GM21737 (cell line): Measurements from ENCODE around the gene LRP11.
A peak's percentile ranks its signal among the peaks of the same experiment; 100 is the strongest.
"Not testable (repeated sequence)": the region's sequence is repeated elsewhere in the genome, so short reads cannot be mapped to it uniquely, and the experiment has no call there.

Experiments
- ATAC-seq: cut with Tn5 transposase; IDR thresholded peaks from one replicate; pipeline ENCODE4 v1.9.1; 2021; ENCODE audit warnings: mild to moderate bottlenecking, moderate library complexity; ENCODE audit not compliant: unreplicated experiment

Gene LRP11

DNA sequence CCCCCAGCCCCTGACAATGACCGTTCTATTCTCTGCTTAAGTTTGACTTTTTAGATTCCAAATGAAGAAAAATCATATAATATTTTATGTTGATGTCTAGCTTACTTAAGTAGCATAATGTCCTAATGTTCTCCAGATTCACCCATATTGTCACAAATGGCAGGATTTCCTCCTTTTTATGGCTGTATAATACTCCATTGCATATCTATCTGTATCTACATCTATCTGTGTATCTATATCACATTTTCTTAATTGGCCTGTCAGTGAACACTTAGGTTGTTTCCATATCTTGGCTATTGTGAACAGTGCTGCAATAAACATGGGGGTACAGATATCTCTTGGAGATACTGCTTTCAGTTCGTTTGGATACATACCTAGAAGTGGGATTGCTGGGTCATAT lies 7.0 kb upstream of the LRP11 start:
- ATAC-seq = no peak

DNA sequence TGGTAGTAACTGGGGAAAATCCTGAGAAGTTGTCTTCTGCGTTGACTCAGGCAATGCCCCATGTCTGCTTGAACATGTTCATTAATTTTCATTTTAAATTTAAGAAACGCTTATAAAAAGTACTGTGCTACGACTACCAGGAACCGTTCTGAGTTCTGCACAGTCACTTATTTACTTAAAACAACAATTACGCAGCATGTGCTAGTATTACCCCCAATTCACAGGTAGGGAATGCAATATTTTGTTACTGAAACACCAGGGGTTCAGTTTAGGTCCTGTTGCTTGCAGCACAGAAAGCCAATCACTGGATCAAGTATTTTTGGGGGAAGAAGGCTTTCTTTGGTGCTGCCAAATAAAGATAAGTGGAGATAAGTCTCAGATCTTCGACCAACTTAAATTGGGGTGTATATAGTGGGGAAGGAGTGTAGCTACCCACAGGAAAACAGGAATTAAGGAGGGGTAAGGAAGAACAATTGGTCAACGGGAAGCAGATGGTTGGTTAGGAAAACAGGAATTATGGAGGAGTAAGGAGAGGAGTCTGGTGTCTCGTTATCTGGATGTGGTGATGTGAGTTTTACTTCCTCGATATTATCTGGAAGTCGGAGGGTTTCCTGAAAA lies 5.2 kb upstream of the LRP11 start:
- ATAC-seq = no peak

DNA sequence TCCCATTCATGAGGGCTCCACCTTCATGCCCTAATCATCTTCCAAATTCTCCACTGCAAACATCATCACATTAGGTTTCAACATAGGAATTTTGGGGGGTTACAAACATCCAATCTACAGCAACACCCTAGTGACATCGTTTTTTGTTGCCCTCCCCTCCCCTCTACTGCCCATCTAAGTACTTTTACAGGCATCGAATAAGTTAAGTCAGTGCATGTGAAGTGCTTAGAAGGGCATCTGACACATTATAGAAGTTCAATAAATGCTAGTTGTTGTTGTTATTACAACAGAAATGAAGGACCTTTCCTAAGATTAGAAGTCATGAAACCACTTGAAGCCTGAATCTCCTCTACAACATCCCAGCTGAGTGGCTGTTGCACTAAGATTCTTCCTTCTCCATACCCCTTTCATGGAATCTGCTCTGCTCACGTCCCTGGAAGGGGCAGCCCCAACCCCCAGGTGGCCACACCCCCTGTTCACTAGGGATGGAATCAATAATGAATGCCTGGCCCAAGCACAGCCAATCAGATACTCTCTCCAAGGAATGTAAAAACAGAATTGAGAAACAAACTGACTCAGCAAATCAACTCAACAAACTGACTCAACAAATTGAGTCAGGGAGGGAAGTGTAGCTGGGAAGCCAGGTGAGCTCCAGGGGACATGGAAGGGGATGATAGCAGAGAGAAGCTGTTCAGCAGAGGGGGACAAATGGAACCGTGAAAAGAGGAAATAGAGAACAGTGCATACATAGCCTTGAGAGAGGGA lies 3.9 kb upstream of the LRP11 start:
- no peak for ATAC-seq

DNA sequence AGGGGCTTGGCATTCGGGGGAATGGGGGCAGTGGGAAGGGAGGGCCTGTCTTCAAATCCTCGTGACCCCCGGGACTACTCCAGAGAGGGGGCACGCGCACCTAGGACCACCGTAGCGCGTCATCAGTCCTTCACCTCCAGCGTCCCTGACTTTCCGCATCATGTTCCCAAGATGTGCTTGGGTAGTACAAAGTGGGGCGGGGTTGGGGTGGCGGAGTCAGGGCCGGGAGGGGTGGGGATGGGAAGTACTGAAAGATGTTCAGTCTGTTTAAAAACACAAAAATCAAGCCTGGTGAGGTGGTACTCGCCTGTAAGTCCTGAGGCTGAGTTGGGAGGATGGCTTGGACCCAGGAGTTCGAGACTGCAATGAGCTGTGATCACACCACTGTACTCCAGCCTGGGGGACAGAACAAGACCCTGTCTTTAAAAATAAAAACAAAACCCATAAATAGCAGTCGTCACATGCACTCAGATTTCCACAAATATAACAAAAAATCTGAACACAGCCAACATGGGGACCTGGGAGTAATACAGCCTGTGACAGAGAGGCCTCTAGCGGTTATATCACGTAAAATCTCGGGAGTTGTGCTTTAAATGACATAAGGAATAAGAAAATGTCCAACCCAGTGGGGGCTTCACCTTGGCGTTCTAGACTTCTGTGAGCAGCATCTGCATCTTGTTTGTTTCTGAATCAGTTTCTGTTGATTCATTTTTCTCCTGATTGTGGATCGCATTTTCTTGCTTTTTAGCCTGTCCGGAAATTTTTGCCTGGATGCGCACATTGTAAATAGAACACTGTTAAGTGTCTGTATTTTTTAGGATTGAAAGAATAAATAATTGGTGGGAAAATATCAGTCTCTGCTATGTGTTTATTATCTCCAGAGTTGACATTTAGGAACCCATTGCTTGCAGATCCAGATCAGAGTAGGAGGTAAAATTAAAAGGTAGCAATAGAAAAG lies 698 bp upstream of the LRP11 start:
- no peak for ATAC-seq

DNA sequence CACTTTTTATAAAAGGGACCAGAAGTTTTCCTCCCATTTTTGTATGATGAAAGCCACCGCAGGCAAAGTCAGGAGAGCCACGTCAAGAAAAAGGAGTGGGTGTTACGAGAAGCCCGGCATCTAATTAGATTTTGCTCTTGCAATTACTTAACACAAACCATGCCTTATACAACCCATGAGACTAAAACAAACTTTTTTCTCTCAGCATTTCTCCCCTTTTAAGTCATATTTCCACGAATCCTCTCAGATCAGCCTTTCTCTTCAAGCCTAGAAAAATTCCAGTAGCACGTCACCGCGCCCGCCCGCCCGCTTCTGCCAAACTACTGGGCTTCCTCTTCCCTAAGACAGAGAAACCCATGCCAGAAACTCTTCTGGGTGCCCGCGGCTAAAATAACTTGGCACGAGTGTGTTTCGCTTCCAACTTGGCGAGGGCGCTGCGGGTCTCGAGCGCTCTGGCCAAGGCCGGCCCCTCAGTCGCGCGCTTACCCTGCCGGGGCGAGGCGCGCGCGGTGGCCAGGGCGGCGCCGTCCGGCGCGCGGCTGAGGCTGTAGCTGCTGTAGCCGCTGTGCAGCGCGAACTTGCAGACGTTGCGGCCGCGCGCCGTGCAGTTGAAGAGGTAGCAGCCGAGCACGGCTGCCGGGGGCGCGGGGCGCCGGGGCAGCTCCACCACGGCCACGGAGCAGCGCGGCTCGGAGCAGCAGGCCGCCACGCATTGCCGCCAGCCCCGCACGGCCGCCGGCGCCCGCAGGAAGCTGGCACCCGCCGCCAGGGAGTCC lies 1.0 kb downstream of the LRP11 start:
- ATAC-seq = peak; percentile 35

DNA sequence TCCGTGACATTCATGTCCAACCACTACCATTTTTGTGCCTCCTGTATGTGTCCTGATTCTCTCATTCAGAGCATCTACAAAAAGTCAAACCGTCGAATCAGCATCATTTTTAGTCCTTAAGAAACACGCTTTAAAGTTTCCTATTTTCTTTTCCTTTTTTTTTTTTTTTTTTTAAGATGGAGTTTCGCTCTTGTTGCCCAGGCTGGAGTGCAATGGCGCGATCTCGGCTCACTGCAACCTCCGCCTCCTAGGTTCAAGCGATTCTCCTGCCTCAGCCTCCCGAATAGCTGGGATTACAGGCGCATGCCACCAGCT lies 1.8 kb downstream of the LRP11 start:
- not testable (repeated sequence) for ATAC-seq

DNA sequence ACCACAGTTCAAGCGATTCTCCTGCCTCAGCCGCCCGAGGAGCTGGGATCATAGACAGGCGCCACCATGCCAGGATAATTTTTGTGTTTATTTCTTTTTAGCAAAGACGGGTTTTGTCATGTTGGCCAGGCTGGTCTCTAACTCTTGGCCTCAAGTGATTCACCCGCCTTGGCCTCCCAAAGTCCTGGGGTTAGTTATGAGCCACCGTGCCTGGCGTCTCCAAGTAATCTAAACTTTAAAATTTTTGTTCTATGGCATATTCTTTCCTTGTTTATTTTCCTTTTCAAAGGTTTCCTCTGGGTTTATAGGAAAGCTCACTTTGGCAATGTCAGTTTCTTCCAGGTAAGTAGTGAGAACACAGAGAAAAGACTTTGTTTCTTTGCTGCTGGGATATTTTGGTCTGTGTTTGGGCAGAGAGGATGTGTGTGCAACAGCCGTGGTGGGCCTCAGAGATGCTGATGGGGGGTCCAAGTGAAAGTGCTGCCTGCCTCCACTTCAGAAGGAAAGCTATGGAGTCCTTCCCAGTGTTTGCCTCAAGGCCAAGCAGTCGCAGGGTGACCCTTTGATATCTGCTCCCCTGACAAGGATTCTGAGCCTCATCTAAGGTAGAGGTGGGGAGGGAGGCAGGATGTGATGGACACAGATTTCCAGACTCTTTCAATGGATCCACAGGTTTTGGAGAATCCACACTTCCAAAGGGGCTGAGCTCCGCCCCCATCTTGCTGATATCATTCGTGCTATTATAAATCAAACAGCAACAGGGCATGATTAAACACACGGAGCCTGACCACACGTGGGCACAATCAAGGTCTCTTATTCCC lies 2.3 kb downstream of the LRP11 start:
- no peak for ATAC-seq

DNA sequence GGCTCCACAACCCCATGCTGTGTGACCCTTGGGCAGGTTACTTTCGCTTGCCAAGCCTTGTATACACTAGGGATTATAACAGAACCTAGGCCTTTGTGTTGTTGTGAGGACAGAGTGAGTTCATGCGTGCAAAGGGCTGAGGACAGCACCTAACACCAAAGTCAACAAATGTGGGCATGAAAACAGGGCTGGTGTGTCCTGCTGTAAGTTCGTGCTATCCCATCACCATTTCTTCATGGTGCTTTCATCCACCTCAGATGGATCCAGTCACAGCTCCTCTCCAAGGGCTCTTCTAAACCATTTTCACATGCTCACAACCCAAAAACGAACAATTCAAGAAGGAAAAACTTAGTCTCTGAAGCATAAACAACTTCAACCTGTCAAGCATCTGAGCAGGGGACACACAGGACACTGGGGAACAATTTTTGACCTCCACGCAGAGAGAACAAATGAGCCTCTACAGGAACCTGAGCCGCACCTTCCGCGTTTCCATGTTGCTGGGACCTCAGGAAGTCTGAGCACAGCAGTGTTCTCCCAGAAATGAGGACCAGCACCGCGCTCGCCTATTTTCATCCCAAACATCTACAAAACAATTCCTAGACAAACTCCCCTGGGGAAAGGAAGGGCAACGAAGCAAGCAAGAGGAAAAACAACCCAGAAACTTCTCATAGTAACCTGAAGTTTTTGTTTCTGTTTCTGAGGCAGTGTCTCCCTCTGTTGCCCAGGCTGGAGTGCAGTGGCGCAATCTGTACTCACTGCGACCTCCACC lies 3.1 kb downstream of the LRP11 start:
- no peak for ATAC-seq

DNA sequence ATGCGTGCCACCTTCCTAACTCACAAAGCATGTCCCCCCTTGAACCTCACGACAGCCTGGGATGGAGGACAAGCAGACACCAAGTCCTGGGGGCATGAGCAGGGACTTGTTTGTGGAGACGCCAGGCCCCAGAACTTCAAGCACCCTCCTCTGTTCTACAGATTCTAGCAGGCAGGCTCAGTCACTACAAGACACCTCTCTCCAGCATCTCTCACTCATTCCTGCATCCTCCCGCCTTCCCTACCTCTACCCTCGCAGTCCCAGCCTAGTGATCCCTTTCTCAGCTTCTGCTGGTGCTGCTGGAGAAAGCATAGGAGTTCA lies 3.7 kb downstream of the LRP11 start:
- no peak for ATAC-seq

DNA sequence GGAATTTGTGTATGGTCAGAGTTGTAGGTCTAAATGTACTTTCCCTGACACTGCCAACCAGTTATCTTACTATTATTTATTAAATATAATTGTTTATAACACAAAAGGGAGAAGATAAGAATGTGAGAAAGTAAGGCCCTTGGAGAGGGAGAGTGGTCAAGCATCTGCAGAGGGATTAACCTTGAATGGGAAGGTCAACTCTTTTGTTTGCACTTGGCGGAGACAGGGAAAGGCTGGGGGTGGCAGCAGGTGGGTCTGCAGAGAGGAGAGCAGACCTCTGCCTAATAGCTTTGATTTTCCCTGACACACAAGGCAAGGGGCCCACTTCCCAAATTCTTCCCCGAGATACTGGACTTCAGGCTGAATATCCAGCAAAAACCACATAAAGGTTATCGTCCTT lies 4.2 kb downstream of the LRP11 start:
- no peak for ATAC-seq

DNA sequence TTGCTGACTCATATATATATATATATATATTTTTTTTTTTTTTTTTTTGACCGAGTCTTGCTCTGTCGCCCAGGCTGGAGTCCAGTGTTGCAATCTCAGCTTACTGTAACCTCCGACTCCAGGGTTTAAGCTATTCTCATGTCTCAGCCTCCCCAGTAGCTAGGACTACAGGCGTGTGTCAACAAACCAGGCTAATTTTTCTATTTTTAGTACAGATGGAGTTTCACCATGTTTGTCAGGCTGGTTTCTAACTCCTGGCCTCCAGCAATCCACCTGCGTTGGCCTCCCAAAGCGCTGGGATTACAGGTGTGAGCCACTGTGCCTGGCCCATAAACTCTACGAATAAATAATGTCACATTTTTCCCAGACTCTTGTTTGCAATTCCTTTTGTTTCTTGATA lies 4.8 kb downstream of the LRP11 start:
- ATAC-seq = no peak

DNA sequence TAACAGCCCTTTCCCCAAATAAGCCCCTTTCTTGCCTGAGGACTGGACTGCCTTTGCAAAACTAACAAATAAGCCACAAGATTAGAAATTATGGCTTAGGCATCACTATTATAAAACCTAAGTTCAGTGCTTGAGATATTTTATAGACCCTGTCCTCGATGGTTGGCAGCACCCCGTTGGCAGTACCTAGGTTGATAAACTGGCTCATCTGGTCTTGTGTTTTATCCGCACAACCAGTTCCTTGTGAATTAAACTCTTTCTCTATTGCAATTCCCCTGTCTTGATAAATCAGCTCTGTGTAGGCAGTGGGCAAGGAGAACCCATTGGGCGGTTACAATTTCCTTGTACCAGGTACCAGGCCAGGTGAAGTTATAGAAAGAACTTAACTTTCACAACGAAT lies 6.6 kb downstream of the LRP11 start:
- no peak for ATAC-seq

DNA sequence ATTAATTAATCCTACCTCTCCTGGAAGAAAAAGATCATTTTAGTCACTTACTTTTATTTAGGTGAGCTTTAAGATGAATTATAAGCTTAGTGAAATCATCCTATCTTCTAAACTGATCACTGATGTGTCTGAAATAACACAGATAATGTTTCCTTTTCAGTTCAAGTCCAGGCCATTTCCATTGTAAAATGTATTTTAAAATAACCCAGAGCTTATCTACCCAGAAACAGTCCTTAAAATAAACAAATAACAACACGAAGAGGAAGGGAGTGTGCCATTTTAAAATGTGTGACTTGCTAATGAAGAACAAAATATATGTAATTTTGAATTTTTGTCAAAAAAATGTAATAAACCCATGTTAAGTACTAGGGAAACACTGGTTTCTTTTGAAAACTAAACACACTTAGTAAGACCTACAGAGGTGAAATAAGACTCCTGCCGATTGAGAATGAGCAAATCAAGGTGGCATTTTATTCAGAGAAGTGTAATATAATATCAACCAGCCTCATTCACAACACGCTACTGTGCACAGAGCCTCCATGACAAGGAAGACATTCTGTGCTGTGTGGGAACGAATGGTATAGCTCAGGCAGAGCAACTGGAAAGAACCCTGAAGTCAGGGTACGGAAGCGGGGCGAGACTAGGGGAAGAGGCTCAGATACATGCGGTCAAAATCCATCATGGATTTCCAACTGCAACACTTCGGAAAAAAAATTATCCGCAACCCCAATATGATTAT lies 7.7 kb downstream of the LRP11 start:
- no peak for ATAC-seq

DNA sequence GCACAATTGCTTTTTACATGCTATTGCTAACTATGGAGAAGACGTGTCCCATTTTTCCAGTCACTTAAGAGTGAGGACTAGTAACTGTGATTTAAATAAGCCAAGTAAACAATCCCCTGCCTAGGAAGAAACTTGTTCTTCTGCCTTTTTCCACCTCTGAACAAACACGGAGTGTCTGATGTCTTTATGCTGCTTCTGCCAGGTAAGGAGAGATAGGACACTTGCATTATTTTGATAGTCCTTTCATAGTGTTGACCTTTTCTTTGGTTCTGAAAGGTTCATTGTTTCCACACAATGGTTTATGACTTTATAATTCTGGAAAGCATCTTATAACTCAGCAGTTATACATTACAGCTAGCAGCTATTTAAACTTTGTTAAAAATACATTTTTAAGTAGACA lies 8.4 kb downstream of the LRP11 start:
- ATAC-seq = no peak

DNA sequence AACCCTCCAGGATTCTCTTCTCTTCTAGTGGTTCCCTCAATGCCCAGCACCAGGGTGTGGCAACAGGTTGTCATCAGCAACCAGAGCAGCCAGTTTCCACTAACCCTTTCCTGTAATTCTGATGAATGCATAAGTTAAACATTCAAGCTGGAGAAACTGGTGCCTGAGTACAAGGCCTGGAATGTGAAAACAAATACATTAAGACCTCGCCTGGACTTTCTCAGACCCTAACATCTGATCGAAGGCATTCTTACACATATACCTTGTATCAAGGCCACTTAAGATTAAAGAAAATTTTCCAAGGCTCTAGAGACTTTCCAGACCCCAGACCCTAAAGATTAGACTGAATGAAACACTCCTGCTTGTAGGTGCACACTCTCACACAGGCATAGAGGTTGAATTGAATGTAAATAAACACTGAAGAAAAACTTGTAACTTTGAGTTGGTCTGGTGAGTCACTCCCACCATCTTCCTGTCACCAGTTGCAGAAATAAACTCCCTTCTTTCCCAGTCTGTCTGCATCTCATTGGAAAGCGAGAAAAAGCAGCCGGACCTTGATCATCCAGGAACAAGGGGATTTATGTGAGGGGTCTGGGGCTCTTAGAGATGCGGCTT lies 9.0 kb downstream of the LRP11 start:
- ATAC-seq = no peak

DNA sequence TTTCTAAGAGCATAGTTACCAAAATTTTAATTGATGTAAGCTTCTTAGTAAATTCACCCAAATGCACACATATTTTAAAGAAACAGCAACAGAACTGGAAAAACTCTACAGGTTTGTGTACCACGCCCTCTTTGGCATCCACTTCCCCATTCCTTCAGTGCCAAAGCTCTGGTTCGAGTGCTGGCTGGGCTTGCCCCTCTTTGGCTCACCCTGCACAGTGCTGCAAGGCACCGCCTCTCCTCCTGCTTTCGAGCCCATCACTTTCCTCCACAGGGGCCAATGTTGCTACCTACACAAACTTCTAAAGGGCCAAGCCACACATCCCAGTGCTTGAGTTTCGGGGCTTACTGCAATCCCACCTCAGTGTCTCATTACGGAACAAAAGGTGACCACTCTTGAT lies 9.6 kb downstream of the LRP11 start:
- ATAC-seq = no peak

DNA sequence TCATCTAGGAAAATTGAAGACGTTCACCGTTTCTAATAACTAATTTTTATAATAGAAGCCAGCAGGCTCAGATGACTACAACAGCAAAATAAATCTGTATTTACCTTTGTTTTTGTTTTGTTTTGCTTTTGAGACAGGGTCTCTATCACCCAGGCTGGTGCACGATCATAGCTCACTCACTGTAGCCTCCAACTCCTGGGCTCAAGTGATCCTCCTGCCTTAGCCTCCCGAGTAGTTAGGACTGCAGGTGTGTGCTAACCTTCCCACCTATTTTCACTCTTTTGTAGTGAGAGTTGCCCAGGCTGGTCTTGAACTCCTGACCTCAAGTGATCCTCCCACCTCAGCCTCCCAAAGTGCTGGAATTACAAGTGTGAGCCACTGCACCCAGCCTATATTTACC lies 10.1 kb downstream of the LRP11 start:
- ATAC-seq = not testable (repeated sequence)

DNA sequence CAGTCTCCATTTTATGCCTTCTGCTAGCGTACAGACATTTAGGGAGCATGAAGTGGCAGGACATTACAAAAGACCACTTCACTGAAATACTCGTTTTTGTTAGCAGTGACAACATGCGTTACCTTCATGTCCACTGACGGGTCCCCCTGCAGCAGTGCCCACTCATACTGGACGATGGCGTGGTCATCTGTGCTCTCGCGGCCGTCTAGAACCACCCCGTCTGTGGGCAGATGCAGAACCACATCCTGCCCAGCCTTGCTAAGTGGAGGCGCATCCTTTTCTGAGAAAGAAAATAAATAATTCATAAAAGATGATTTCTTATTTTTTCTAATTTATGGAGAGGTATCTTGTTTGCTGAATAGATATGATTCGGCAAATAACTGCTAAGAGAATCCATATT lies 11.3 kb downstream of the LRP11 start:
- ATAC-seq = no peak

DNA sequence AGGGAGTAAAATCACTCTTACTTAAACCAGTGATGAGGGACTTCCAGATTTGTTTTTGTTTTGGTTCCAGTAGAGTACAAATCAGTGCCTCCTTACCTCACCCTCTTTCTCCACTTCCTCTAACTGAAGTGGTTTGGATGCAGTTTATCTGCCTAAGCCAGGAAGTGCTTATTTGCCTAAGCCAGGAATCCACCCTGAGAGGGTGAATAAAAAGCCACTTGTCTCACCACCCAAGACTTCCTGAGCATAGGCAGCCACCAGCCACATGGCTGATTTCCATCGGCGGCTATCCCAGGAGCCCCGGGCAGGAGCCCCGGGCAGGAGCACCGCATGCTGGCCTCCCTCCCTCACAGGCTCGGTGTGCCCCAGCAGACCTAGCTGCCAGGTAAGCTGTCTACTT lies 12.0 kb downstream of the LRP11 start:
- ATAC-seq = peak; percentile 60
